Renal cortical epithelial cell (primary cell): ENCODE measurements around the gene SENP8. TPM values are rescaled to one million over a fixed set of nuclear protein-coding genes. Genes with fewer than 3 reads are reported as not detected.

Experiments
- DNase-seq: peaks from one replicate; pipeline ENCODE4 v3.0.0-alpha.2; 2011; ENCODE audit warnings: low read depth
- total RNA-seq: library from RNA; depleted of rRNA; stranded (reverse); fragments of >200 nt; gene quantifications from 2 replicates; pipeline ENCODE4 v1.2.3, GENCODE V29; 2014

The SENP8 gene
- total RNA-seq, 1 donor from 2014 or later: 5.6 TPM

GRCh38 chr15:72113347-72114031 lies 4.7 kb upstream of the SENP8 start:
- no peak for DNase-seq

DNA sequence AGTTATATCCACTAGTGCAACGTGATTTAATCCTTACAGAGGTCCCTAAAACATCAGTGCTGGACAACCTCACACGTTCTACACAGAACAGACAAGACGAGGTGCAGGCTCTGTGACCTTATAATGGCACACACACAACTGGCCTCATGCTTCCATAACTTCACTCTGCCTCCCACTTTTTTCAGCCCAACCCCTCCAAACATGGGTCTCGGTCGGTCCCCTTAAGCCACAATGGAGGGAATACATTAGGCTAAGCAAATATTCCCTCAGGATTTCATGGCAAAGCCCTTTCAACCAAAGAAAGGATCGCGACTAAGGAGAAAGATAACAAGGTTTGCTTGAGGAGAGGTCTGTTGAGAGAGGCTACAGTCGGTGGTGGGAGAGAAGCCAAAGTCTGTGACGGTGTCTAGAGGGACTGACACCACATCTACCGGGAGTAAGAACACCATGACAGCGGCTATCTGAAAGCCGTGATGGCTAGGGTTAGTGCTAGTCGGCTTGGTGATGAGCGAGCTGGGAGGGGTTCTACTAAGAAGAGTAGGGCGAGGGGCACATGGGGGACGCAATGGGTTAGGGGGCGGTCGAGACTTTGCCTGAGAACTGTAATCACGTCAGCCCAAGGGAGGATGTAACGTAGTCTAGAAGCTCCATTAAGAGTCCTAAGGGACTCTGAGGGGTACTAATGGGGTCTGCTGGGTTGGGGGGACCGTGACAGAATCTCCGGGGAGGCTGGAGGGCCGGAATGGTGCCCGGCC lies 1.3 kb upstream of the SENP8 start:
- DNase-seq: no peak

DNA sequence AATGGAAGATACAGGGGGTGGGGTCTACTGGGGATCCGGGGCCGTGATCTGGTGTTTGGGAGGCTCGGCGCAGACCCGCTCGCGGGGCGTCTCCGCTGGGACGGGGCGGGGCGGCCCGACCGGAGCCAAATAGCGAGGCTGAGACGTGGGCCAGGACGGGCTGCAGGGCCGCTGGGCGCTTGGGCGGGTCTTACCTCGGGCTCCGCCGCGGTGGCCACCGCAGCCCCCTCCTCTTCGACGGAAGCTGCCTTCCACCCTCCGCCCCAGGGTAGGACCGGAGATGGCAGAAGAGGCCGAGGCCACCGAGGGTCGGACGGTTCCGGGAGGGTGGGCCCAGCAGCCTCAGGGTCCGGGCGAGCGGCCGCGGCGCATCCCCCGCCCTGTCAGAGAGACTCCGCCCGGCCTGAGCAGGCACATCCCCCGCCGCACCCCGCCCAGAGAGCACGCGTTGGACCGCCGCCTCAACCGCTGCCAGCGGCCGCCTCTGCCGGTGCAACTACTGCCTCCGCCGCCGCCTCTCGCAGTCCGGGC lies 652 bp upstream of the SENP8 start:
- no peak for DNase-seq

DNA sequence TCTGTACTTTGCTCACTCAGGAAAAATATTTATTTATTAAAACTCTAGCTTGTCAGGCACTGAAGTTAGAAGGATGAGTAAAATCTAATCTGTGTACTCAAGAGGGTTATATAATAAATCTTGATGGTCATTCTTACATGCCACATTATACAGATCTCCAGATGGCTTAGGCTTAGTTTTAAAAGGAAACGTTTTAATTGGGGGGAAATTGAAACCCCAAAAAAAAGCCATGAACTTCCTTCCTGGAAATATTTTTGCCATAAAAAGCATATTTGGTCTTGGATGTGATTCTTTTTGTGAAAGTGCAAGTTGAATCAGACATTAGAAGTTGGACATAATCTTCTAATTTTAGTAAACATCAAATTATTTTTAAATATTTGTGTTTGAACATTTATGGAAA lies 6.0 kb downstream of the SENP8 start:
- DNase-seq: no peak

DNA sequence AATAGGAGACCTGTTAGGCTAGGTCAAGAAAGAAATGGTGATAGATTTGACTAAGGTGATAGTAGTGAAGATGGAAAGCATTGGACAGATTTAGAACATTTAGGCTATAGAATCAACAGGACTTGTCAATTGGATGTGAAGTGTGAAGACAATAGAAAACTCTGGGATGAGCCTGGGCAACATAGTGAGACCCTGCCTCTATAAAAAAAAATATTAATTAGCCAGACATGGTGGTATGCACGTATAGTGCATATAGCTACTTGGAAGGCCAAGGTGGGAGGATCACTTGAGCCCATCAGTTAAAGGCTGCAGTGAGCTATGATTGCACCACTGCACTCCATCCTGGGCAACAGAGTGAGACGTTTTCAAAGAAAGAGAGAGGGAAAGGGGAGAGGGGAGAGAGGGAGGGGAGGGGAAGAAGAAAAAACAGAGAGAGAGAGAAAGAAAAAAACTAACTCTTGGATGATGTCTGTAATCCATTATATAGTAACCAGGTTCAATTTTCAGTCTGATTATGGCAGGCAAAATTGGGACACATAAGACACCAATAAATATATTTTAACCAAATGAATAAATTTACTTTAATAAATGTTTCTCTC lies 9.6 kb downstream of the SENP8 start:
- no peak for DNase-seq

DNA sequence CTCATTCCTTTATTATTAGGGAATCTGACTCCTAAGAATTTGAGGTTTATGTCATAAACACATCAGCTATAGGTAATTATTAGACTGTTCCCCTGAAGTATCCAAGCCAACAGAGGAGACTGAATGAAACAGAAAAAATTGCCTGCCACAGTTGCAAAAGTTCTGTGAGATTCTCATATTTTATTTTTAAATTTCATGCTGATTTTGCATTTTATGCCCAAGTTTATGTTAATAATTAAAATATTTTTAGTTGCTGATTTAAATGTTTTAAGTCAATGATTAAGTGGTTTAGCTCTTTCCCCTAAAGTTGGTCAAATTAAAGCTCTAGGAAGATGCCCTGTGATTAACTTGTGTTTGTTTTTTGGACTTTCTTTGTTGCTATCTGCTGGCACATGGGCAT lies 10.2 kb downstream of the SENP8 start:
- DNase-seq: no peak

- no peak for DNase-seq
Measured at GRCh38 chr15:72130272-72130671, 12.1 kb downstream of the SENP8 start.

DNA sequence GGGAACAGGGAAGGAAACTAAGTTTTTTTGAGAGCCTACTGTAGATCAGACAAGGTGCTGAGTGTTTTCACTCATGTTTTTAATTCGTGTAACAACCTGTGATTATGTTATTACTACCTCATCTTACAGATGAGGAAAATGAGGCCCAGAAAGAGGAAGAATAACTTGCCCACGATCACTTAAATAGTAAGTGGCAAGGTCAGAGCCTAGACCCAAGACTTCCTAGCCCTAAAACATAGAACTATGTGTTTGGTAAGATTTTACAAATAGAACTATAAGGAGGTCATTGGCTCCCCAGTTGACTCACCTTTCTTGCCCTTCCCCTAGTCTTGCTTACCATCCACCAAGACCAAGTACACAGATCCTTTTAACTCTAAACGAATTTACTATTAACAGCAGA lies 13.7 kb downstream of the SENP8 start:
- no peak for DNase-seq

DNA sequence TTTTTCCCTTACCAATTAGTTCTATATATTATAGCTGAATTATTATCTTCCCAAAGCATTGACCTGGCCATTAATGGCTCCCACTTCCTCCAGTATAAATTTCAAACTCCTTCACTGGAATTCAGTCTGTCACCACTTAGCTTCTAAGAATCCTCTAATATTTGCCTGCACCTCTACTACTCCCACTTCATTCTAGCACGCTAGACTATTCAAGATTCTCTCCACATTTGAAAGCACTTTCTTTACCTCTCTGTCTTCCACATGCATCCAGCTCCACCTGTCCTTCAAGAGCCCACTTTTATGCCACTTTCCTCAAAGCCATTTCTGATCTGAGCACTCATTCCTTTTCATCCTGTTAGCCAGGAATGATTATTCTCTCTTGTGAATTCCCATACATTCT lies 15.0 kb downstream of the SENP8 start:
- no peak for DNase-seq

- DNase-seq: peak; percentile 49
Measured at GRCh38 chr15:72135719-72136118, 17.5 kb downstream of the SENP8 start.

GRCh38 chr15:72136170-72137051 lies 18.2 kb downstream of the SENP8 start:
- DNase-seq: peak; percentile 79

GRCh38 chr15:72139667-72140066 lies 21.5 kb downstream of the SENP8 start:
- DNase-seq: no peak

- no peak for DNase-seq
Measured at GRCh38 chr15:72140088-72140487, 21.9 kb downstream of the SENP8 start.

GRCh38 chr15:72141171-72142084 lies 23.2 kb downstream of the SENP8 start:
- DNase-seq: peak; percentile 77

DNA sequence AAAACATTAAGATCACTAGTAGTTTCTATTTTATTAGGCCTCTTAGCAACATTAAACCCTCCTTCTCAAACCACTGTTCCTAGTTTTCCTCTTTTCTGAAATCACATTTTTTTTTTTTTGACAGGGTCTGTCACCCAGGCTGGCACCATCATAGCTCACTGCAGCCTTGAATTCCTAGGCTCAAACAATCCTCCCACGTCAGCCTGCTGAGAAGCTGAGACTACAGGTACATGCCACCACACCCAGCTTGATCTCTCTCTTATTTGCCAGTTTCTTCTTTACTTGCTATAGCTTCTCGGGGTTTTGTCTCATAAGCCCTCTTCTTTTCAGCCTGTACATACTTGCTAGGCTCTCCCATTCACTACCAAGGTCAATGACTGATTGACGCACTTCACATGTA lies 28.0 kb downstream of the SENP8 start:
- no peak for DNase-seq

DNA sequence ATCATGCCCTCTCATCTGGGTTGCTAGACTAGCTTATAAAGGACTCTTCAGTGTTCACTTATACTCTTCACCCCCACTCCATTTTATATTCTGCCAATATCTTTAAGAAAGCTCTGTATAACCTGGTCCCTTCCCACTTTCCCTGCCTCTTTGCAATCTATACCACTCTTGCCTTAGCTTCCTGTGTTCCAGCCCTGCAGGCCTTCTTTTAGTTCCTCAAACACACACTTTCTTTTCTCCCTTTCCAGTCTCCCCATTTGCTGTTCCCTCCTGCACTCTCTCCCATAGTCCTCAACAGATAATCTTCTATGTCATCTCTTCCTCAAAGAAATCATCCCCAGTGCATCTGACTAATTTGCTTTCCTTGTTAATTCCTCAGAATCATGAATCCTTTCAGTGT lies 28.7 kb downstream of the SENP8 start:
- no peak for DNase-seq

DNA sequence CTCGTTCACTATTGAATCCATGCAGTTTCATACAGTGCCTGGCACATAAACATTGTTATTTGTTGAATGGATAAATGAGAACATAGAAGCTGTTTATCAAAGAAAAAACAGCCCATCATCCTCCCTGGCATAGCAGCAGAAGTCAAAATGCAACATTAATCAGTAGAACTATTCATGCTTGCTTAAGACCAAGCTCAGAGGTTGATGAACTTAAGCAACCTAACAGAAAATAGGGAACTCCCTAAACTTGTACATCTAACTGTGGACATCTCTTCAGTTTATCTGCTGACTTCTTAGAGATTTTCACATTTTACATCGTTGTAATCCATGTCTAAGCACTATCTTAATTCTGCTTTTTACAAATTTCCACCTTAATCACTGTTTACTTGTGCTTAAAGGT lies 29.2 kb downstream of the SENP8 start:
- peak; percentile 38 for DNase-seq

- no peak for DNase-seq
Measured at GRCh38 chr15:72153269-72154000, 35.2 kb downstream of the SENP8 start.

- no peak for DNase-seq
Measured at GRCh38 chr15:72154316-72154715, 36.1 kb downstream of the SENP8 start.

DNA sequence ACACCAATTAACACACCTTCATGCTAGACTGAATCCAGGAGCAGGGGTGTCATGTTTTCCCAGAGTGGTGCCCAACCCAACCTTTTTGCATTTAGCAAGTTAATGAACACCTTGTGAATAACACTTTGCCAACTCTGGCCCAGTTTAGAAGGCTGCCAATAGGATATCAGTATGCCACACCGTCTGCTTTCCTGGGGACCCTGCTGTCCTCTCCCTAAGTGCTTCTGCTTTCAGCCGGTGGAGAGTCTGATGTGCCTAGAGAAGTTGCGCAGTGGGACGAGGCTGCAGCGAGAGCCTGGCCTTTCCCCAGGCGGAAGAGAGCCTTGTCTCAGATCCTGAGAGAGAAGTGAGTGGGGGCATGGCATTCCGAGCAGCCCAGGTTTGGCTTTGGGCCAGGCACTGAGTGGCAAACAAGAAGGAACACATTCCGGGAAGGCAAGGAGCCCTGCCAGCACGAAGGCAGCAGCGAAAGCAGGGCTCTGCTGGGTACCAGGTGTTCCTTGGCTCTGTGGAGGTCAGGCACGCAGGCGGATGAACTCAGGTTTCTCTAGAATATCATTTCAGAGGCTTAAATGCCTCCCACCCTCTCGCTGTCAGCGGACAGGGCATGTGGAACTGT lies 36.9 kb downstream of the SENP8 start:
- peak; percentile 98 for DNase-seq
